Neural crest cell (in vitro differentiated cells): Measurements from ENCODE around the gene POU4F3. TPM values are rescaled to one million over a fixed set of nuclear protein-coding genes. Genes with fewer than 3 reads are reported as not detected.

ENCODE experiments used
- DNase-seq: peaks from one replicate; pipeline ENCODE4 v3.0.0; 2021; ENCODE audit warnings: low read depth, mixed read lengths, low spot score
- H3K27ac Mint-ChIP-seq: one replicate; pipeline ENCODE4 v1.8.0; 2021; ENCODE audit warnings: mild to moderate bottlenecking, mixed read lengths; ENCODE audit not compliant: unreplicated experiment
- H3K27me3 Mint-ChIP-seq: 2 replicates; pipeline ENCODE4 v1.8.0; 2021; ENCODE audit warnings: low read depth, mild to moderate bottlenecking, mixed read lengths
- H3K36me3 Mint-ChIP-seq: 2 replicates; pipeline ENCODE4 v1.8.0; 2021; ENCODE audit warnings: low read depth, mild to moderate bottlenecking, mixed read lengths
- H3K4me1 Mint-ChIP-seq: 2 replicates; pipeline ENCODE4 v1.8.0; 2021; ENCODE audit warnings: mixed read lengths
- H3K4me3 Mint-ChIP-seq: one replicate; pipeline ENCODE4 v1.8.0; 2021; ENCODE audit warnings: mild to moderate bottlenecking, mixed read lengths
- H3K9me3 Mint-ChIP-seq: 2 replicates; pipeline ENCODE4 v1.8.0; 2021; ENCODE audit warnings: mixed read lengths
- CTCF ChIP-seq: fragments of 200-600 bp; sonication (generic); conservative IDR thresholded peaks from 2 replicates; pipeline ENCODE4 v1.5.0; 2021; ENCODE audit warnings: antibody characterized with exemption, mild to moderate bottlenecking
- total RNA-seq: library from RNA; stranded (reverse); gene quantifications from 2 replicates; pipeline ENCODE4 v1.2.1, GENCODE V29; 2021

The POU4F3 gene
- total RNA-seq, 1 donor from 2014 or later = 0.09 TPM

GRCh38 chr5:146313027-146313426, 25.6 kb upstream of the POU4F3 start:
- H3K4me1 Mint-ChIP-seq = no peaks in the 10 kb centered on the region
- no peak for TF ChIP-seq CTCF
- peaks cover 29% of the 10 kb centered on the region for H3K27me3 Mint-ChIP-seq
- H3K4me3 Mint-ChIP-seq = no peak overlapping the region
- no peak overlapping the region for H3K27ac Mint-ChIP-seq
- no peaks in the 10 kb centered on the region for H3K9me3 Mint-ChIP-seq
- no peak for DNase-seq
- H3K36me3 Mint-ChIP-seq = no peaks in the 10 kb centered on the region

GRCh38 chr5:146321571-146321970, 17.1 kb upstream of the POU4F3 start:
- Mint-ChIP-seq H3K4me1 (no peaks in the 10 kb centered on the region), H3K27me3 (peaks cover 30% of the 10 kb centered on the region), H3K4me3 (no peak overlapping the region), H3K9me3 (peaks cover 2% of the 10 kb centered on the region), H3K36me3 (no peaks in the 10 kb centered on the region), H3K27ac (no peak overlapping the region)
- DNase-seq = no peak
- no peak for TF ChIP-seq CTCF

- Mint-ChIP-seq H3K4me1 (no peaks in the 10 kb centered on the region), H3K9me3 (peaks cover 3% of the 10 kb centered on the region), H3K27me3 (peaks cover 70% of the 10 kb centered on the region), H3K36me3 (no peaks in the 10 kb centered on the region), H3K4me3 (no peak overlapping the region), H3K27ac (no peak overlapping the region)
- TF ChIP-seq CTCF = no peak
- DNase-seq = no peak
Observed at GRCh38 chr5:146327257-146327870, 11.3 kb upstream of the POU4F3 start.

- Mint-ChIP-seq H3K4me3 (no peak overlapping the region), H3K27ac (no peak overlapping the region), H3K27me3 (peaks cover 76% of the 10 kb centered on the region), H3K9me3 (peaks cover 3% of the 10 kb centered on the region), H3K36me3 (no peaks in the 10 kb centered on the region), H3K4me1 (no peaks in the 10 kb centered on the region)
- no peak for DNase-seq
- TF ChIP-seq CTCF = no peak
Observed at GRCh38 chr5:146327989-146328388, 10.7 kb upstream of the POU4F3 start.

- Mint-ChIP-seq H3K4me3 (no peak overlapping the region), H3K9me3 (peaks cover 3% of the 10 kb centered on the region), H3K36me3 (no peaks in the 10 kb centered on the region), H3K27ac (no peak overlapping the region), H3K4me1 (no peaks in the 10 kb centered on the region), H3K27me3 (peaks cover 89% of the 10 kb centered on the region)
- TF ChIP-seq CTCF = no peak
- no peak for DNase-seq
Observed at GRCh38 chr5:146329697-146330096, 8.9 kb upstream of the POU4F3 start.
